OCI-LY3 (cell line): Measurements from ENCODE around the gene GALR2.

Experiments
- H2AFZ ChIP-seq: fragments of 200-600, 300-600 bp; shearing (Covaris generic); 2 replicates; pipeline ENCODE4 v1.6.0; 2014; ENCODE audit warnings: antibody characterized with exemption, low read depth, low read length
- H3K27ac ChIP-seq: fragments of 200-600, 300-600 bp; sonication (generic); 2 replicates; pipeline ENCODE4 v1.5.1; 2014; ENCODE audit warnings: mild to moderate bottlenecking, low read length, moderate library complexity, mixed read lengths
- H3K27me3 ChIP-seq: fragments of 200-600, 300-600 bp; sonication (generic); 2 replicates; pipeline ENCODE4 v1.6.1; 2014; ENCODE audit warnings: low read depth, low read length, mixed read lengths
- H3K36me3 ChIP-seq: fragments of 200-600, 300-600 bp; sonication (generic); replicated peaks from 2 replicates; pipeline ENCODE3; 2014; ENCODE audit warnings: low read depth, low read length, mixed read lengths
- H3K4me1 ChIP-seq: fragments of 300-600, 200-600 bp; sonication (generic); 2 replicates; pipeline ENCODE4 v1.6.1; 2014; ENCODE audit warnings: low read length, mixed read lengths
- H3K4me2 ChIP-seq: fragments of 200-600, 300-600 bp; sonication (generic); 2 replicates; pipeline ENCODE4 v1.6.1; 2014; ENCODE audit warnings: low read length, mixed read lengths
- H3K4me3 ChIP-seq: fragments of 300-600, 200-600 bp; sonication (generic); 2 replicates; pipeline ENCODE4 v1.5.1; 2014; ENCODE audit warnings: antibody characterized with exemption, mild to moderate bottlenecking, low read length, moderate library complexity
- H3K79me2 ChIP-seq: fragments of 300-600, 200-600 bp; shearing (Covaris generic); 2 replicates; pipeline ENCODE4 v1.6.1; 2014; ENCODE audit warnings: mild to moderate bottlenecking, low read length, mixed read lengths
- H3K9ac ChIP-seq: fragments of 300-600, 200-600 bp; shearing (Covaris generic); 2 replicates; pipeline ENCODE4 v1.6.0; 2014; ENCODE audit warnings: mild to moderate bottlenecking, low read length, moderate library complexity
- H3K9me3 ChIP-seq: fragments of 200-600, 300-600 bp; shearing (Covaris generic); 2 replicates; pipeline ENCODE4 v1.6.1; 2014; ENCODE audit warnings: low read length, mixed read lengths; ENCODE audit not compliant: insufficient read depth
- H4K20me1 ChIP-seq: fragments of 200-600, 300-600 bp; sonication (generic); 2 replicates; pipeline ENCODE4 v1.6.1; 2016; ENCODE audit warnings: low read length, mixed read lengths; ENCODE audit not compliant: insufficient read depth
- EZH2phosphoT487 ChIP-seq: fragments of 200-600 bp; shearing (Covaris generic); IDR thresholded peaks from 2 replicates; pipeline ENCODE4 v1.6.1; 2018; ENCODE audit warnings: antibody characterized with exemption, mixed run types, low read depth
- TF ChIP-seq, protein P1 (sequence below): fragments of 200-600, 300-600 bp; sonication (generic); IDR thresholded peaks from 2 replicates; pipeline ENCODE4 v1.5.1; 2014; ENCODE audit warnings: antibody characterized with exemption, low read length, low read depth

Gene GALR2

DNA sequence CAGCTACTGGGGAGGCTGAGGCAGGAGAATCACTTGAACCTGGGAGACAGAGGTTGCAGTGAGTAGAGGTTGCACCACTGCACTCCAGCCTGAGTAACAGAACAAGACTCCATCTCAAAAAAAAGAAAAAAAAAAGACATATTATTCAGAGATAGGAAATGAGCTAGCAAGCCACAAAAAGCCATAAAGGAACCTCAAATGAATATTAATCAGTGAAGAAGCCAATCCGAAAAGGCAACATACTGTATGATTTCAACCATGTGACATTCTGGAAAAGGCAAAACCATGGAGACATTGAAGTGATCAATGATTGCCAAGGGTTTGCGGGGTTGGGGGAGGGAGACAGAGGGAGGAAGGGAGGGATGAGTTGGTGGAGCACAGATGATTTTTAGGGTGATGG is 37.4 kb downstream of the GALR2 start:
- H3K9ac ChIP-seq, result no peak overlapping the region
- no peaks in the 10 kb centered on the region for H3K4me1 ChIP-seq
- no peaks in the 10 kb centered on the region for H3K9me3 ChIP-seq
- no peak overlapping the region for H2AFZ ChIP-seq
- H3K4me2 ChIP-seq, result no peak overlapping the region
- no peaks in the 10 kb centered on the region for H3K79me2 ChIP-seq
- no peaks in the 10 kb centered on the region for H3K27me3 ChIP-seq
- H3K27ac ChIP-seq, result no peak overlapping the region
- H4K20me1 ChIP-seq, result no peaks in the 10 kb centered on the region
- no peak overlapping the region for H3K4me3 ChIP-seq
- no peaks in the 10 kb centered on the region for H3K36me3 ChIP-seq
- TF ChIP-seq EZH2phosphoT487, result no peak
- TF ChIP-seq, protein P1, sequence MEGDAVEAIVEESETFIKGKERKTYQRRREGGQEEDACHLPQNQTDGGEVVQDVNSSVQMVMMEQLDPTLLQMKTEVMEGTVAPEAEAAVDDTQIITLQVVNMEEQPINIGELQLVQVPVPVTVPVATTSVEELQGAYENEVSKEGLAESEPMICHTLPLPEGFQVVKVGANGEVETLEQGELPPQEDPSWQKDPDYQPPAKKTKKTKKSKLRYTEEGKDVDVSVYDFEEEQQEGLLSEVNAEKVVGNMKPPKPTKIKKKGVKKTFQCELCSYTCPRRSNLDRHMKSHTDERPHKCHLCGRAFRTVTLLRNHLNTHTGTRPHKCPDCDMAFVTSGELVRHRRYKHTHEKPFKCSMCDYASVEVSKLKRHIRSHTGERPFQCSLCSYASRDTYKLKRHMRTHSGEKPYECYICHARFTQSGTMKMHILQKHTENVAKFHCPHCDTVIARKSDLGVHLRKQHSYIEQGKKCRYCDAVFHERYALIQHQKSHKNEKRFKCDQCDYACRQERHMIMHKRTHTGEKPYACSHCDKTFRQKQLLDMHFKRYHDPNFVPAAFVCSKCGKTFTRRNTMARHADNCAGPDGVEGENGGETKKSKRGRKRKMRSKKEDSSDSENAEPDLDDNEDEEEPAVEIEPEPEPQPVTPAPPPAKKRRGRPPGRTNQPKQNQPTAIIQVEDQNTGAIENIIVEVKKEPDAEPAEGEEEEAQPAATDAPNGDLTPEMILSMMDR, result no peak

DNA sequence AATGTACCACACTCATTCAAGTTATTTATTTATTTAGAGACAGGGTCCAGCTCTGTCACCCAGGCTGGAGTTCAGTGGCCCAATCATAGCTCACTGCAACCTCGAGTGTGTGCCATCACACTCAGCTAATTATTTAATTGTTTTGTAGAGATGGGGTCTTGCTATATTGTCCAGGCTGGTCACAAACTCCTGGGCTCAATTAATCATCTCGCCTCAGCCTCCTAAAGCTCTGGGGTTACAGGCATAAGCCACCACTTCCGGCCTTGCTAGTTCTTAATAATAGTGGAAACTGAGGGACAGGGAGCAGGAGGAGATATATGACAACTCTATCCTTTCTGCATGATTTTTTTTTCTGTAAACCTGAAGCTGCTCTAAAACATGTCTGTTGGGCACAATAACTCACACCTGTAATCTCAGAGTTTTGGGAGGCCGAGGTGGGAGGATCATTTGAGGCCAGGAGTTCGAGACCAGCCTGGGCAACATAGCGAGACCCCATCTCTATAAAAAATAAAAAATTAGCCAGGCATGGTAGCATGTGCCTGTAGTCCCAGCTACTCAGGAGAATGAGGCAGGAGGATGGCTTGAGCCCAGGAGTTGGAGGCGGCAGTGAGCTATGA is 40.7 kb downstream of the GALR2 start:
- TF ChIP-seq EZH2phosphoT487, result no peak
- TF ChIP-seq, protein P1, result no peak
- Histone ChIP-seq H3K36me3 (no peaks in the 10 kb centered on the region), H3K27me3 (no peaks in the 10 kb centered on the region), H3K4me1 (no peaks in the 10 kb centered on the region), H3K9me3 (no peaks in the 10 kb centered on the region), H4K20me1 (no peaks in the 10 kb centered on the region), H3K27ac (no peak overlapping the region), H3K9ac (no peak overlapping the region), H2AFZ (no peak overlapping the region), H3K4me2 (no peak overlapping the region), H3K4me3 (no peak overlapping the region), H3K79me2 (no peaks in the 10 kb centered on the region)

DNA sequence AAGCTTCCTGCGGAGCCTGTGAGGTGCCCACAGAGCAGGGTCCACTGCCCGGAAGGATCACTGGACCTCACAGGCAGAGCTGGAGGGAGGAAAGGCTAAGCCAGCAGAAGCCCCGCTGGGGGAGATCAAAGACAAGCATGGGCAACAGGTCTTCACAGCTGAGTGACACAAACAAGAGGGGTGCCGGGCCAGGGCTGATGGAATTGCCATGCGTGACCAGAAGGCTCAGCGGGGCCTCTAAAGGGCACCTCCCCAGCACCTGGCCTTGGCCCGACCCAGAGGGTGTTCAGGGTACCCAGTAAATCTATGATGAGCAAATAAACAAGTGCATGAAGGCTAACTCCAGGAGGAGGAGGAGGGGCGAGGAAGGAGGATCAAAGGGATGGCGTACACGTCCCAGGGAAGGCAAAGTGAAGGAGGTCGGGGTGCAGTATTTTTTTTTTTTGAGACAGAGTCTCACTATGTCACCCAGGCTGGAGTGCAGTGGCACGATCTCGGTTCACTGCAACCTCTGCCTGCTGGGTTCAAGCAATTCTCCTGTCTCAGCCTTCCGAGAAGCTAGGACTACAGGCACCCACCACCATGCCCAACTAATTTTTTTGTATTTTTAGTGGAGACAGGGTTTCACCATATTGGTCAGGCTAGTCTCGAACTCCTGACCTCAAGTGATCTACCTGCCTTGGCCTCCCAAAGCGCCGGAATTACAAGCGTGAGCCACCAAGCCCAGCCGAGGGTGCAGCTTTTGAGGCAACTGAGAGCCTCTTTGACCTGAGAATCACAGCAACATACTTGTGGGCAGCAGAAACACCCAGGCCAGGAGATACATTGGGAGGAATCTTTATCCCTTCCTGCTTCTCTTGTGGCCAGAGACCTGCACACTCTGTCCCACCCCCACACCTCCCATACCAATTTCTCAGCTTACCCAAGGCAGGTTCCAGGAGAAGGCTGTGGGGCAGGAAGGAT is 45.1 kb downstream of the GALR2 start:
- H3K4me2 ChIP-seq, result no peak overlapping the region
- peaks cover 3% of the 10 kb centered on the region; the same call in 1 of the 2 replicates for H3K4me1 ChIP-seq
- H3K36me3 ChIP-seq, result no peaks in the 10 kb centered on the region
- H3K27ac ChIP-seq, result no peak overlapping the region
- no peaks in the 10 kb centered on the region for H4K20me1 ChIP-seq
- no peaks in the 10 kb centered on the region for H3K79me2 ChIP-seq
- H3K9ac ChIP-seq, result no peak overlapping the region
- H3K4me3 ChIP-seq, result no peak overlapping the region
- no peak overlapping the region for H2AFZ ChIP-seq
- TF ChIP-seq, protein P1, result no peak
- TF ChIP-seq EZH2phosphoT487, result no peak
- no peaks in the 10 kb centered on the region for H3K27me3 ChIP-seq
- H3K9me3 ChIP-seq, result no peaks in the 10 kb centered on the region

DNA sequence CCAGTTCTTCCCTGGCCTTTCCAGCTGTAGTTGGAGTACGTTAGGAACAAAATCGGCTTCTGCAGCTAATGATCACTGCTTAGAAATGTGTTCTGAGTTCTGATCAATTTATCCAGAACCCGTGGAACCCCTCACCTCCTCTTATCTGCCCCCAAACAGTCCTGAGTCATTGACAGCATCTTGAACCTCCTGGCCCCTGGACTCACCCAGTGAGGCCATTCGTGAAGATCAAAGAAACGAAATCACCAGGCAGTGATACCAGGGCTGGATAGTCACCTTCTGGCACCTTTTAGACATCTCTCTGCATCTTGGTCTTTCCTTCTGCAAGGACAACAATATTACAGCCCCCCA is 46.1 kb downstream of the GALR2 start:
- no peak overlapping the region for H2AFZ ChIP-seq
- H3K4me2 ChIP-seq, result no peak overlapping the region
- TF ChIP-seq, protein P1, result no peak
- no peak for TF ChIP-seq EZH2phosphoT487

More for the DNA sequence above, 46.1 kb downstream of the GALR2 start:
- Histone ChIP-seq H3K9me3 (no peaks in the 10 kb centered on the region), H3K4me1 (peaks cover 3% of the 10 kb centered on the region; the same call in 1 of the 2 replicates), H3K27me3 (no peaks in the 10 kb centered on the region), H3K36me3 (no peaks in the 10 kb centered on the region), H3K79me2 (no peaks in the 10 kb centered on the region), H3K27ac (no peak overlapping the region), H3K4me3 (no peak overlapping the region), H4K20me1 (no peaks in the 10 kb centered on the region), H3K9ac (no peak overlapping the region)
